HT-29 (cell line): ENCODE measurements around the gene HKDC1. TPM values are rescaled to one million over a fixed set of nuclear protein-coding genes. Genes with fewer than 3 reads are reported as not detected.
"Not testable (repeated sequence)": the region's sequence is repeated elsewhere in the genome, so short reads cannot be mapped to it uniquely, and the experiment has no call there.

Source experiments
- DNase-seq: peaks from one replicate; pipeline ENCODE4 v3.0.0-alpha.2; 2015; ENCODE audit warnings: low spot score
- total RNA-seq: library from RNA; depleted of rRNA; stranded (reverse); fragments of >200 nt; shearing (Covaris generic); gene quantifications from 2 replicates; pipeline ENCODE4 v1.2.3, GENCODE V29; 2014

Gene HKDC1
- total RNA-seq, 1 experiment from 2014 or later: 29.7 TPM

DNA sequence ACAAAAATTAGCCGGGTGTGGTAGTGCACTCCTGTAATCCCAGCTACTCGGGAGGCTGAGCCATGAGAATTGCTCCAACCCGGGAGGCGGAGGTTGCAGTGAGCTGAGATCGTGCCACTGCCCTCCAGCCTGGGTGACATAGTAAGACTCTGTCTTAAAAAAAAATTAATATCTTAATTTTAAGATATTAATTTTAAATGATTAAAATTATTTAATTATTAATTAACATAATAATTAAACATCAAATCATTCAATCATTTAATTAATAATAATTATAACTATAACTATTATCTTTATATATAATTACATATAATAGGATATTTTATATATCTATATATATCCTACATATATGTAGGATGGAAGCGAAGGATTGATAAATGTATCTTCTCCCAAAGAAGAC, 56.4 kb downstream of the HKDC1 start:
- no peak for DNase-seq

DNA sequence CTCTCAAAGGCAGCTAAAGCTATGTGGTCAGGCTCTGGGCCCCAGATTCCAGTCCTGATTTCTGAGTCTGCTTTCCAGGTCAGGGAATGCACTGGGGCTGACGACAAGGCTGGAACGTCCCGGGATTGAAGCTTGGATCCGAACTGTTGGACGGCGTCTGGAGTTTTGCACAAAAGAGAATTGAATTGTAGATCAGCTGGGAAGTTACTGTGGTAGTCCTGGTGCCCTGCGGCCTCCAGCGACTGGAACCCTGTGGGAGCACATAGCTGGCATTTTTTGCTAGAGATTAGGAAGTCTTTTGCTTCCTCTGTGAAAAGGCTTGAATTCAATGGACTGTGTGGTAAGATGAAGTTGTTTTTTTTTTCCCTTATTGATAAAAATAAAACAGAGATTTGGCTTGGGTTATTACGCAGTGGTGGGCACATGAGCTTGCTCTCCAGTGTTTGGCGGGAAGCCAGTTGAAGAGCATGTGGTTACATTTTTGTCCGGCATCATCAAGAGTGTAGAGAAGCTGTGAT, 58.4 kb downstream of the HKDC1 start, which contains the start of gene HK1:
Gene HK1, plus strand, starts transcription at position 51 of the 518 bp plus-strand sequence.
- DNase-seq: no peak

DNA sequence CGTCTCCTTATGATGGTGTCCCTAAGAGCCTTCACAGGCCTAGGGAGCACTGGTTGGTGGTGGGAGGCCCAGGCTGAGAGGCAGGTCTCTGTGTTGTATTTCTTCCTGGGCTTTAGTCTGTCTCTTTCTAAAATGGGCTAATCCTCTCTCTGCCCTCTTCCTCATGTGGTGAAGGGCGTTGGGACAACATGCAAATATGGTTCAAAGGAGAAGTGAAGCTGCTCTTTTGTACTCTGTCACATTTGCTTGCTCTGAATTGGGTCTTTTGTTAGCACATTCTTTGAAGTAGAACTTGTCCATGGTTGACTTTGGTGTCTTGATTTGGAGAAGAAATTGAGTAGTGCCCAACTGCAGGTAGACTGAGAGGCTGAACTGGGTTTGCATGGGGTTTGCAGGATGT, 59.0 kb downstream of the HKDC1 start:
- DNase-seq: no peak

DNA sequence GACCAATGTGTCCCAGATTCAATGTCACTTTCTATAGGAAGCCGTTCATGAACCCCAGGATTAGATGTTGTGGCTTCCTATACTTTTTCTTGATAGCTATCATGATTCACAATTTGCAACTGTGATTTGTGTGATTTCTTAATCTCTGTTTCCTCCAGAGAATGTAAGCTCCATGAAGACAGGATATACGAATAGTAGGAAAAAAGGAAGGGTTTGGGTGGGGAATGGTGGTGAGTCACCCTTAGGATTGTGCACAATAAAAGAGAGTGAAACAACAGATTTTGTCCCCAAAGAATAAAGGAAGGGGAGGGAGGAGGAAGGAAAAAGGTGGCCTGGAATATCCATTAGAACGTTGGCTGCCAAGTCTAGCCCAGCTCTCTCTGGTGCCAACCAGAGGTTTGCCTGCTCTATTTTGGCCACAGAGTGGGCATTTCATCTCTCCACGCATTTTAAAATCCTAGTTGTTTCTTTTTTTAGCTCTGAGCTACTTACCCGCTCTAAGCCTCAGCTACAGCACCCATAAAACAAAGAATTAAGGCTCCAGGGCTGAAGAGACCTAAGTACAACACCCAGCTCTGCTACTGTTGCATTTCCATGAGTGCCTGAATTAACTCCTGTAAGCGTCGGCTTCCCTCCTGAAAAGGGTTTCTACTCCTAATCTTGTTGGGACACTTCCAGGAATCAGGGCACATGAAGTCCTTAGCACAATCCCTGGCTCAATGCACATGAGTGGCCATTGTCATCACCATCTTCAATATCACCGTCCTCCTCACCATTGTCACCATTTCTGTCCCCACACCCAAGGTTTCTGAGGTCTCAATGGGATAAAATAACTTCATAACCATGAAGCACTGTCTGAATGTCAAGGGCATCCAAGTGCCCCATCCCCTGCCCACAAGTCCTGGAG, 61.6 kb downstream of the HKDC1 start:
- DNase-seq: no peak

DNA sequence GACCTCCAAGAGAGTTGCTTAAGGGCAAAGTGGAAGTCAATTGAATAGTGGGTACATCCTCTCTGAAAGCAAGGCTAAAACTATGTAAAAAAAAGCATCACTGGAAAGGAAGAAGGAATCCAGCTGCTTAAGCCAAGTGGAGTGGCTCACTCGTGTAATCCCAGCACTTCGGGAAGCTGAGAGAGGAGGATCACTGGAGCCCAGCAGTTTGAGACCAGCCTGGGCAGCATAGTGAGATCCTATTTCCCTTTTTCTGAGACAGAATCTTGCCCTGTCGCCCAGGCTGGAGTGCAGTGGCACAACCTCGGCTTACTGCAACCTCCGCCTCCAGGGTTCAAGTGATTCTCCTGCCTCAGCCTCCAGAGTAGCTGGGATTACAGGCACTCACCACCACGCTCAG, 64.3 kb downstream of the HKDC1 start:
- DNase-seq: not testable (repeated sequence)

DNA sequence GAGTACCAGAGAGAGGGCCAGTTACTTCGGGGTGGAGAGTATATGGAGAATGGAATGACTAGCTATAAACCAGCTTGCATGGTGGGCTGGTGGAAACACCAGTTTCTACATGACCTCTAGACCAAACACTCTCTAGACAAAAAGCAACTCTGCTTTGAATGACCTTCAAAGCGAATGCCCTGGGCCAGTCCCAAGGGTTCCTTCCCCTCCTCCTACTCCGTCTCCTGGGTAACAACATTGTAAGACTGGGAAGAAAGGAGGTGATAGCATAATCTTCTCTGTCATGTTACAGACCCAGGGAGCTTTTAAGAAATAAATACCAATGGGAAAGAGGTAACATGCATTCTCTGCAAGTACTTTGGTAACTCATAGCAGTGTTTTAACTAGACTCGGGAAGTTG, 65.6 kb downstream of the HKDC1 start:
- DNase-seq: no peak

DNA sequence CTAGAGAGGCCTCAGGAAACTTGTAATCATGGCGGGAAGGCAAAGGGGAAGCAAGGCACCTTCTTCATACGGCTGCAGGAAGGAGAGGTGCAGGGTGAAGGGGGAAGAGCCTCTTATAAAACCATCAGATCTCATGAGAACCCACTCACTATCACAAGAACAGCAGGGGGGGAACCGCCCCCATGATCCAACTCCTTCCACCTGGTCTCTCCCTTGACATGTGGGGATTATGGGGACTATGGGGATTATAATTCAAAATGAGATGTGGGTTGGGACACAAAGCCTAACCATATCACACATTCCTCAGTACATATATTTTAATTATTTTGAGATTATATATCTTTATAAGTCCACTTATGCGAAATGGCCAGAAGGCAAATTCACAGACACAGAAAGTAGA, 67.0 kb downstream of the HKDC1 start:
- DNase-seq: no peak

DNA sequence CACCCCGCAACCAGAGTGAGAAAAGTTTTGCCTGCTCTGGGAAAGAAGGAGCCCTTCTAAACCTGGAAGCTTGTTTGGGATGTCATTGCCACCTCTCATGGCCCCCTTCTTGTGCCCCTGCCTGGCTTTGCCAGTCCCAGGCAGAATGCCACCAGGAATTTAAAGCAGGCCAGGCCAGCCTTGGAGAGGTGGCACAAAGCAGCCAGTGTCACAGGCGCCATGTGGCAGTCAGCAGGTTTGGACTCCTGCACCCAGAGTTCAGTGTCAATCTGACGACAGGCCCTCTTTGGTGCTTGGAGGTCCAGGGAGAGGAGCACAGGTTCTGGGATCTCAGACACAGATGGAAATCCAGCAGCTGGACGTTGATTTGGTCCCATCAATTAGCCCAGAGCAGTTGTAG, 70.9 kb downstream of the HKDC1 start:
- DNase-seq: no peak

DNA sequence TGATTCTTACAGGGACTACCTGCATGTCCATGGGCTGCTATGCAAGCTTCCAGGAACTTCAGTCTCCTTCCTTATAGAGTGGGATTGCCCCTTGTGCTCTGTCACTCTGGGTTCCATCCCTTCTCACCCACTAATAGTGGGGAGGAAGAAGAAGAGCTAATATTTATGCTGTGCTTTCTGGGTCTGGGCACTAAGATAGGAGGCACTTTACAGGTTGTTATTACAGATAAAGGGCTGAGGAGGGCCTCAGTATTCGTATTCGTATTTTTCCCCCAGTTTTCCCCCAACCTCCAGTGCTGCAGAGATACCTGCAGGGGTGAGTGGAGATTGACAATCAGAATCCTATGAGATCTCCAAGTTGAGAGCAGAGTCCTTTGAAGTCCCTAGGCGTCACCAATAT, 72.3 kb downstream of the HKDC1 start:
- no peak for DNase-seq

DNA sequence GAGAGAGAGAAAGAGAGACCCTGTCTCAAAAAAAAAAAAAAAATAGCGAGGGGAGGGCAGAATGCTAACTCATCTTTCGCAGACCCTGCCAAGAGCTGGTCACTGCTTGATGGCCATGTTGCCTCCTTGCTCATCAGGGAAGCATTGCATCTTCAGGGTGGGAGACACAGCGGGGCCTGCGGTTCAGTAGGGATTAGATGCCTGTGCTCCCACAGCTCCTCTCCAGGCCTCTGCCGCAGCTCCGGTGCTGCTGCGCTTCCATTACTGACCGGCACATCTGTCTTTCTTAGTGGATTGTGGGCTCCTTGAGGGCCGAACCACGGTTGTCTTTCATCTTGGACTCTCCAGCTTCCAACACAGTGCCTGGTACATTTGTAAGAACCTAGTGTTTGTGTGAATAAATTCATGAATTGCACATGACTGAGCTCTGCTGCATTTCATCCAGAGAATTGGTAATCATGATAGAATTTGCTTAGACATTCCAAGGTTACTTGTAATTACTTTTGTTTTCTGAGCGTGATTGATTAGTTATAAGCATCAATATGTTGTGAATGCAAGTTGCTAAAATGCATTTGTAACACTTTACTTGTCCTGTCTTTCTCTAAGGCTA, 75.0 kb downstream of the HKDC1 start:
- DNase-seq: no peak

DNA sequence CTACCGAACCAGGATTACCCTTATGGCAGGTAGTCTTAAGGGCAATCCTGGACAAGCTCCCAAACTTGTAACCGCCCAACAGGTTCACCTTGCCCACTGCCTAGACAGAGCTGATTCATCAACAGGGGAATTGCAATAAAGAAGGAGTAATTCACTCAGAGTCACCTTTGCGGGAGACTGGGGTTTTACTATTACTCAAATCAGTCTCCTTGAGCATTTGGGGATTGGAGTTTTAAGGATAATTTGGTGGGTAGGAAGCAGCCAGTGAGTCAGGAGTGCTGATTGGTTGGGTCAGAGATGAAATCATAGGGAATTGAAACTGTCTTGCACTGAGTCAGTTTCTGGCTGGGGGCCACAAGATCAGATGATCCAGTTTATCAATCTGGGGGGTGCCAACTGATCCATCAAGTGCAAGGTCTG, 83.5 kb downstream of the HKDC1 start:
- no peak for DNase-seq

DNA sequence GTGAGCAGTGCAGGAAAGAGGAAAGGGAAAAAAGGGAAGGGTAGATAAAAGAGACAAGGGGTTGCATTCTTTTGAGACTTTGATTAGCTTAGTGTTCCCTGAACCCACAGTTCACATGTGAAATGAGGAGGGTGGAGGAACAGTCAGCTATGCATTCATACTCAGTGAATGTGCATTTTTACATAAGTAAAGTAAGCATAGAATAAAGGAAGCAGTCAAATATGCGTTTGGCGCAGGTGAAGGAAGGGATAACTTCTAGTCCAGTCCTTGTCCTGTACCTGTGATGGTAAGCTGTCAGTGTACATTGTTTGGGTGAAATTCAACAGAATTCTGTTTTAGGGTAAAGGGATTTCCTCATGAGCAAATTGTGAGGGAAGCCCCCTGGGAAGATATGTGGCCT, 86.3 kb downstream of the HKDC1 start:
- no peak for DNase-seq

DNA sequence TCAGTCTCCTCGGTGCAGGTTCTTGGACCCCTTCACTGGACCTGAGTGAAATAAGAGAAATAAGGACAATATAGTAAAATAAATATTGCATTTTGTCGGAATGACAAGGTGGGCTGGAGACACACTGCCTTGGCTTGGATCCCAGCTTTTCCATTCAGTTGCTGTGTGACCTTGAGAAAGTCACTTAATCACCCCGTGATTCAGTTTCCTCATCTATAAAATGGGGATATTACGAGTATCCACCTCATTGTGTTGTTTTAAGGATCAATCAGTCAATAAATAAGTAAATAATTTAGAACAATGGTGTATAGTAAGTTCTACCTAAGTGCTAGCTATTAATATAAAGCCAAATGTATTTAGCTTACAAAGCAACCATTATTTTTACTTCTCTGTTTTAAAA, 87.3 kb downstream of the HKDC1 start:
- DNase-seq: no peak

DNA sequence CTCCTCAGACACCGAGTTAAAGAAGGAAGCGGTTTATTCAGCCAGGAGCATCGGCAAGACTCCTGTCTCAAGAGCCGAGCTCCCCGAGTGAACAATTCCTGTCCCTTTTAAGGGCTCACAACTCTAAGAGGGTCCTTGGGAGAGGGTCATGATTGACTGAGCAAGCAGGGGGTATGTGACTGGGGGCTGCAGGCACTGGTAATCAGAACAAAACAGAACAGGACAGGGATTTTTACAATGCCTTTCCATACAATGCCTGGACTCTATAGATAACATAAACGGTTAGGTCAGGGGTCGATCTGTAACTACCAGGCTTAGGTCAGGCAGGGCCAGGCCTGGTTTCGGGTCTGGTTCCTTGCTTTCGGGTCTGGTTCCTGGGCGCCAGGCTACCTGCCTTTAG, 88.2 kb downstream of the HKDC1 start:
- DNase-seq: not testable (repeated sequence)

DNA sequence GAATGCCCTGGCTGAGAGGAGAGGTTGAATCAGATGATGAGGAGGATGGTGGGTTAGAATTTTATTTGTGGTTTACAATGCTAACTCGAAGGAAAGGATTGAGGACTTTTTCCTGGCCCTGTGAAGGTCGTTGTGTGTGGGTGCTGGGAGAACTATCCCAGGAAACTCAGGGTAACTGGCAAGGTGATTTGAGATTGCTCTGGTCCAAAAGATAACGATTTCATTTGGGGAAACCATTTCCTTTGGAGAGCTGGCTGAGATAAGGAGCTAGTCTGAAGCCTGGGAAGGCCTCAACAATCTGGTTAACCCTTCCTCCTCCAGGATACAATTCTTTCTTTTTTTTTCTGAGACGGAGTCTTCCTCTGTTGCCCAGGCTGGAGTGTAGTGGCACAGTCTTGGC, 91.2 kb downstream of the HKDC1 start:
- DNase-seq: no peak

DNA sequence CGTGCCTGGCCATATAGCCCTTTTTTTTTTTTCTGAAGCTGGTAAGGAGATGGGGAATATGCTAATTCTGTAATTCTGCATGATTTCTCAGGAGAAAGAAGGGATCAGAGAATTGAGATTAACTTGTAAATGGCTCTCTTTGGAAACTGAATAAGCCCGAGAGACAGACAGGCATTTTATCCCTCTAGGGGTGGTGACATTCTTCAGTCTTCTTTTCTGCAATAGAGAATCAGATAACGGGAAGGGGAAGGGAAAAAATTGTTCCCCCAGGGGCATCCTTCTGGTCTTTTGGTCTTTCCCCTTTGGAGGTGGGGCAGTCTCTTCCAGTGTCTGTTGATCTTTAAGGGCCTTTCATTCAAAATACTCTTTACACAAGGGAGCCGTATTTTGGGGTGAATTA, 92.4 kb downstream of the HKDC1 start:
- DNase-seq: no peak

DNA sequence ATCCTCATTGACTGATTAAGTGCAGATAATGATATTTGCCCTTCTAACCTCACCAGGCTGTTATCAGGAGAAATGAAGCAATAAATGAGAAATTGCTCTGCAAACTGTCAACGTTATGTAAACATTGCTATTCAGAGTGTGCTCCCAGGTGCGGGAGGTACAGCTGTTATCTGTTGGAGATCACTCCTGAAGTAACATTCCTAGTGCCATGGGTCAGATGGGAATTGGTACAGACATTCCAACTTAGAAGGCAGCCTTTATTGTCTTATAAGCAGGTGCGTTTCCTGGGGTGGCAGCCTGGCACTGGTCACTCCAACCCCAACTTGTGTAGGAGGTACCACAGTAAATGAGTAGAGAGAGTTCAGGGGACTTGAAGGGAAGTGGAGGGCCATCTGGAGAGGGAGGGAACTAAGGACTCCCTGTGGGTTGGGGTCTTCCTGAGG, 95.0 kb downstream of the HKDC1 start:
- DNase-seq: no peak

DNA sequence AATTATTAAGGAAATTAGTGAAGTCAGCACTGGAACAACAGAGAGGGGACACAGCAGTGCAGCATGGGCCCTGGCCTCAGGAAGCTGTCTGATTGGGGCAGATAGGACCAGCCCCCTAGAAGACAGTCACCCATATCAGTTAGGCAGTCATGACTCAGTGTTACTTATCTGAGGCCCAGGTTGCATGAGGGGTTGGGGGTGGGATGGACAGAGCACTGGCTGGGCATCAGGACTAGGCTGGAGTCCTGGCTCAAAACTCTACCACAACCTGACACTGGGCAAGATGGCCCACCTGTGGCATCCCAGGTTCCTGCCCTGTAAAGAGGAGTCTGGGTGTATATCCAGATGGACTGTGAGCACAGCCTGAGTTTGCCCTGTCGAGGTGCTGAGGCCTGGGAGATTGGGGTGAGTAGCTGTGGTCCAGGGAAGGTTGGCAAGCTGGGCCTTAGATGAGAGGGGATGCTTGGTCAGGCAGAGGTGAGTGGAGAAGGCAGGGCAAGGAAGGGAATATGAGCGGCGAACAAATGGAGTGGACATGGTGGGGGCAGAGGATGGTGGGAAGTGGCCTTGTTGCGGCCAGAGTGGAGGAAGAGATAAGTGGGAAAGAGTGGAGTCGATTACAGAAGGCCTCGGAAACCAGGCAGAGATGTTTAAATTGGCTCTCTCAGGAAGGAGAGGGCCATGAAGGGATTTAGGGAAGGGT, 95.6 kb downstream of the HKDC1 start:
- DNase-seq: no peak

DNA sequence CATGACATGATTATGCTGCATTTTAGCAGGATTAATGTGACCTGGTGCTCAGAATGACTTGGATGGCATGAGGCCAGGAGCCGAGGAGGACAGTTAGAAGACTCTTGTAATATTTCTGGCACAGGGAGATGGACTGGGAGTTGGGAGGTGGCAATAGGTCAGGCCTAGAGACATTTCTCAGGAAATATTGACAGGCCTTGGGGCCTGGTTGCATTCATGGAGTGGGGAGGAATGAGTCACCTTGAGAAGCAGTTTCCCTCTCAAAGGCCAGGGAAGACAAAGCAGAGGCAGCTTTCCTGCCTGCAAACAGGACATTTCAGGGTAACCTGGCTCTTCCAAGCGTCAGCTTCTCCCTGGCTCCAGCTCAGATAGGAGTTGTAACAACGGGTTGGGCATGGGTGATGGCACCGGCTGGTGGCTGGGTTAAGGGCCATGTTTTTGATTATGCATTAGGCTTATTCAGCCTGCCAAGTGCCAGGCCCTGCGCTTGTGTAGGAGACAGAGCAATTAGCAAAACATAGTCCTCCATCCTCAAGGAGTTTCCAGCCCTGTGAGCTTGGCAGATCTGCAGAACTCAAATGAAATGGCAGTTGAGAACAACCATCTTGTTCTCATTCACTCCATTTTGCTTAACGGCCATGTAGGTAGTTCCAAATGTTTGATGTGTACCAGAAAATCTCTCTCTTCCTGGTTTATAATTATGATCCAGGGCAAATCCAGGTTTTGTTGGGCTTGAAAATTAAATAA, 96.4 kb downstream of the HKDC1 start:
- no peak for DNase-seq
